GM12874 (cell line): Measurements from ENCODE around the gene CAMTA1.

Source experiments
- TF ChIP-seq, protein P1 (sequence below): IDR thresholded peaks from 2 replicates; pipeline ENCODE4 v1.5.1; 2011; ENCODE audit warnings: low read depth, mild to moderate bottlenecking, control low read depth, low read length, moderate library complexity; ENCODE audit not compliant: insufficient read depth

Gene CAMTA1

DNA sequence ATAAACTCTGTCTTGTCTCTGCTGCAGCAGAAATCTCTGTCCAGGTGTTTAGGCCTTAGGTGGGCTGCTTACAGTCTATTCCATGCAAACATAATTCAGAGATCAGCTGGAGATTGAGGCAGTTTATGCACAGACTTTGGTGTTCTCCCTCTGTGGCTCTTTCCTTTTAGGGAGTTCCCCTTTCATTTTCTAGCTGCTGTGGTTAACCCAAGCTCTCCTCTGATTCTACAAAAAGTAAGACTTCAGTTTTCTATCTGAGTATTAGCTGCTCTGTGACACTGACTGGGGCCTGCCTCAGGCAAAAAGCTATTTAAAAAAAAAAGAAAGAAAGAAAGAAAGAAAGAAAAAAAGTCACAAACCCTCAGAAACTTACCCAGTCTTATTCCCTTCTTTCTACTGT is 211.1 kb downstream of the CAMTA1 start:
- TF ChIP-seq, protein P1, sequence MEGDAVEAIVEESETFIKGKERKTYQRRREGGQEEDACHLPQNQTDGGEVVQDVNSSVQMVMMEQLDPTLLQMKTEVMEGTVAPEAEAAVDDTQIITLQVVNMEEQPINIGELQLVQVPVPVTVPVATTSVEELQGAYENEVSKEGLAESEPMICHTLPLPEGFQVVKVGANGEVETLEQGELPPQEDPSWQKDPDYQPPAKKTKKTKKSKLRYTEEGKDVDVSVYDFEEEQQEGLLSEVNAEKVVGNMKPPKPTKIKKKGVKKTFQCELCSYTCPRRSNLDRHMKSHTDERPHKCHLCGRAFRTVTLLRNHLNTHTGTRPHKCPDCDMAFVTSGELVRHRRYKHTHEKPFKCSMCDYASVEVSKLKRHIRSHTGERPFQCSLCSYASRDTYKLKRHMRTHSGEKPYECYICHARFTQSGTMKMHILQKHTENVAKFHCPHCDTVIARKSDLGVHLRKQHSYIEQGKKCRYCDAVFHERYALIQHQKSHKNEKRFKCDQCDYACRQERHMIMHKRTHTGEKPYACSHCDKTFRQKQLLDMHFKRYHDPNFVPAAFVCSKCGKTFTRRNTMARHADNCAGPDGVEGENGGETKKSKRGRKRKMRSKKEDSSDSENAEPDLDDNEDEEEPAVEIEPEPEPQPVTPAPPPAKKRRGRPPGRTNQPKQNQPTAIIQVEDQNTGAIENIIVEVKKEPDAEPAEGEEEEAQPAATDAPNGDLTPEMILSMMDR: no peak

DNA sequence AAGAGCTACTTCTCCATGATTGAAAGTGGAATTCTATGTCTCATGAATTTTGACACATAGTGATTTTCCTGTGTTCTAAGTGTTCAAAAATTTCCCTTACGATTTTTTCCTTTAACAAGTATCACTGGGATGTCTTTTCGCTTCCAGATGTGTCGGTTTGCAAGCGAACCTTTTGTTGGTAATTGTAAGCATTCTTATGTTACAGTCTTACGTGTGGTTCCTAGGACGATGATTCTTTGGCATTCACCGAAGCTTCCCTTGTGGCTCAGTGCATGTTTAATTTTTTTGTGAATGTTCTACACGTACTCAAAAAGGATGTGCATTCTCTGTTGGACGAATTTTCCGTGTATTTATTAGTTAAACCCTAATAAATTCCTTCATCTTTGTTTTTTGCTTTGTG is 211.6 kb downstream of the CAMTA1 start:
- TF ChIP-seq, protein P1: no peak

GRCh38 chr1:6998267-6998666 is 213.0 kb downstream of the CAMTA1 start:
- TF ChIP-seq, protein P1: no peak

- TF ChIP-seq, protein P1: no peak
Measured at GRCh38 chr1:6999826-7000225, 214.6 kb downstream of the CAMTA1 start.

- TF ChIP-seq, protein P1: no peak
Measured at GRCh38 chr1:7000720-7001119, 215.5 kb downstream of the CAMTA1 start.

DNA sequence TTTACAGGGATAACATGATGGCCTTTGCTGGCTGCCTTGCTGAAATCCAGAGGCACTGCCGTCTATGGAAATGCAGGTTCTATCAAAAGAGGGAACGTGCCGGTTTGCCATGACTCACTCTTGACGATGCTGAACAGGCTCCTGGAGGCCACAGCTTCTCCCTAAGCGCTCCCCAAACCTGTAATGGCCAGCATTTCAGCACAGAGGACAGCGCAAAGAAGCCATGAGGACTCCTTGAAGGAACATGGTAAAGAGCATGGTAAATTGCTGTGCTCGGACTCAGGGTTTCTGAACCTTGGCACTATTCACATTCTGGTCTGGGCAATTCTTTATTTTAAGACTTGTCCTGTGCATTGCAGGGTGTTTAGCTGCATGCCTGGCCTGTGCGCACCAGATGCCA is 217.5 kb downstream of the CAMTA1 start:
- TF ChIP-seq, protein P1: no peak

- TF ChIP-seq, protein P1: no peak
Measured at GRCh38 chr1:7003676-7004075, 218.4 kb downstream of the CAMTA1 start.

- TF ChIP-seq, protein P1: no peak
Measured at GRCh38 chr1:7004181-7004580, 218.9 kb downstream of the CAMTA1 start.
